ENCODE measurements around the gene ZNF35.

DNA sequence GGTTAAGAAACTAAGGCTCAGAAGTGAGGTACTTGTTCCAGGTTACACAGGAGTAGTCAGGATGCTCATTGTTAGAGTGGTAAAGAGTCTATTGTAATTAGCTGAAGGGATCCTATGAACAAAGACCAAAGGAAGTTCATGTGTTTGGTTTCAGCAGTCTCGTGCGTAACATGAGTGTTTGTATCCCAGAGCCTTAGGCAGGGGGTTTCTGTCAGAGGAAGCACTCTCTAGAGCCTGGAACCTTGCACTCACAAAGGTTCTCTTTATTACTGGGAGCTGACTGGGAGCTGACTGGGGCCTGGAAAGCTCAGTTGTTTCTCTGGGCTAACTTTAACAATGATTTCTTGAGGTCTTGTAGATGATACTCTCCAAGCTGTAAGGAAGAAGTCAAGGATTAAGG lies 19.8 kb upstream of the ZNF35 start:
- TF ChIP-seq, protein P1, sequence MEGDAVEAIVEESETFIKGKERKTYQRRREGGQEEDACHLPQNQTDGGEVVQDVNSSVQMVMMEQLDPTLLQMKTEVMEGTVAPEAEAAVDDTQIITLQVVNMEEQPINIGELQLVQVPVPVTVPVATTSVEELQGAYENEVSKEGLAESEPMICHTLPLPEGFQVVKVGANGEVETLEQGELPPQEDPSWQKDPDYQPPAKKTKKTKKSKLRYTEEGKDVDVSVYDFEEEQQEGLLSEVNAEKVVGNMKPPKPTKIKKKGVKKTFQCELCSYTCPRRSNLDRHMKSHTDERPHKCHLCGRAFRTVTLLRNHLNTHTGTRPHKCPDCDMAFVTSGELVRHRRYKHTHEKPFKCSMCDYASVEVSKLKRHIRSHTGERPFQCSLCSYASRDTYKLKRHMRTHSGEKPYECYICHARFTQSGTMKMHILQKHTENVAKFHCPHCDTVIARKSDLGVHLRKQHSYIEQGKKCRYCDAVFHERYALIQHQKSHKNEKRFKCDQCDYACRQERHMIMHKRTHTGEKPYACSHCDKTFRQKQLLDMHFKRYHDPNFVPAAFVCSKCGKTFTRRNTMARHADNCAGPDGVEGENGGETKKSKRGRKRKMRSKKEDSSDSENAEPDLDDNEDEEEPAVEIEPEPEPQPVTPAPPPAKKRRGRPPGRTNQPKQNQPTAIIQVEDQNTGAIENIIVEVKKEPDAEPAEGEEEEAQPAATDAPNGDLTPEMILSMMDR (IDR thresholded peaks at IDR 0.05; ENCODE audit: borderline replicate concordance, extremely low read depth, low read length, poor library complexity, severe bottlenecking), result no peak
- TF ChIP-seq EZH2 (IDR thresholded peaks at IDR 0.05; ENCODE audit: borderline replicate concordance, low read depth, low read length, severe bottlenecking), result no peak

All from DND-41 (cell line).